ENCODE data around the gene PPP1R9A.

GRCh38 chr7:95006010-95006409 is 98.6 kb downstream of the PPP1R9A start:
- TF ChIP-seq CTCF (conservative IDR thresholded peaks at IDR 0.05; ENCODE audit: low read length) (no peak), EZH2phosphoT487 (IDR thresholded peaks at IDR 0.05; ENCODE audit: borderline replicate concordance) (no peak)
